Mesenchymal stem cell (in vitro differentiated cells and primary cell): ENCODE measurements around the gene PYGM.
"Not testable (repeated sequence)": the region's sequence is repeated elsewhere in the genome, so short reads cannot be mapped to it uniquely, and the experiment has no call there.

ENCODE experiments used
- DNase-seq: peaks from one replicate; pipeline ENCODE4 v3.0.0-alpha.2; 2013
- H2AFZ ChIP-seq: one replicate; pipeline ENCODE4 v1.6.1; 2013; ENCODE audit warnings: low read depth, mild to moderate bottlenecking, control low read depth, inconsistent platforms, low read length, moderate library complexity
- H2AK5ac ChIP-seq: 2 replicates; pipeline ENCODE4 v1.6.1; 2013; ENCODE audit warnings: low read length, moderate library complexity, mild to moderate bottlenecking, inconsistent platforms; ENCODE audit not compliant: severe bottlenecking
- H2BK120ac ChIP-seq: one replicate; pipeline ENCODE4 v1.6.1; 2013; ENCODE audit warnings: low read depth, mild to moderate bottlenecking, inconsistent platforms, low read length, moderate library complexity
- H2BK12ac ChIP-seq, 2 experiments: one replicate each; pipeline ENCODE4 v1.6.1; 2013; ENCODE audit warnings: inconsistent platforms in 2 of 2, low read length in 2 of 2, mild to moderate bottlenecking in 2 of 2, moderate library complexity in 2 of 2, control low read depth in 1 of 2
- H2BK15ac ChIP-seq: one replicate; pipeline ENCODE4 v1.6.1; 2013; ENCODE audit warnings: mild to moderate bottlenecking, low read depth, inconsistent platforms; ENCODE audit not compliant: poor library complexity, severe bottlenecking
- H2BK5ac ChIP-seq: 2 replicates; pipeline ENCODE4 v1.6.1; 2013; ENCODE audit warnings: low read depth, mild to moderate bottlenecking, low read length, control low read depth, inconsistent platforms; ENCODE audit not compliant: poor library complexity, severe bottlenecking
- H3K14ac ChIP-seq, 2 experiments: one replicate each; pipeline ENCODE4 v1.6.1; 2013; ENCODE audit warnings: inconsistent platforms in 2 of 2, low read length in 2 of 2, control low read depth in 1 of 2, mild to moderate bottlenecking in 1 of 2, moderate library complexity in 1 of 2
- H3K18ac ChIP-seq, 2 experiments: one replicate each; pipeline ENCODE4 v1.6.1; 2013; ENCODE audit warnings: inconsistent platforms in 2 of 2, low read length in 2 of 2, control low read depth in 1 of 2, low read depth in 1 of 2, mild to moderate bottlenecking in 1 of 2
- H3K23ac ChIP-seq, 2 experiments: one replicate each; pipeline ENCODE4 v1.6.1; 2013; ENCODE audit warnings: inconsistent platforms in 2 of 2, low read length in 2 of 2, mild to moderate bottlenecking in 2 of 2, moderate library complexity in 2 of 2, control low read depth in 1 of 2
- H3K27ac ChIP-seq: 2 replicates; pipeline ENCODE4 v1.5.1; 2013; ENCODE audit warnings: mild to moderate bottlenecking, moderate library complexity, low read length, control low read depth, inconsistent platforms; ENCODE audit not compliant: poor library complexity, severe bottlenecking
- H3K27me3 ChIP-seq, 2 experiments: 2 replicates each; pipeline versions ENCODE4 v1.6.1 to v1.7.0; 2013; ENCODE audit warnings: low read length in 2 of 2, mild to moderate bottlenecking in 2 of 2, moderate library complexity in 2 of 2, control low read depth in 1 of 2, inconsistent platforms in 1 of 2; ENCODE audit not compliant: control insufficient read depth in 1 of 2, insufficient read depth in 1 of 2
- H3K36me3 ChIP-seq, 2 experiments: 2 replicates each; pipeline versions ENCODE4 v1.6.1 to v1.7.0; 2013; ENCODE audit warnings: low read length in 2 of 2, control low read depth in 1 of 2, inconsistent platforms in 1 of 2, low read depth in 1 of 2, mild to moderate bottlenecking in 1 of 2; ENCODE audit not compliant: insufficient read depth in 2 of 2, control insufficient read depth in 1 of 2
- H3K4ac ChIP-seq, 2 experiments: one replicate each; pipeline ENCODE4 v1.6.1; 2013; ENCODE audit warnings: inconsistent platforms in 2 of 2, low read length in 2 of 2, mild to moderate bottlenecking in 2 of 2, moderate library complexity in 2 of 2, control low read depth in 1 of 2, low read depth in 1 of 2
- H3K4me1 ChIP-seq: 2 replicates; pipeline ENCODE4 v1.6.1; 2013; ENCODE audit warnings: low read depth, low read length, control low read depth; ENCODE audit not compliant: control insufficient read depth, insufficient read depth
- H3K4me2 ChIP-seq: 2 replicates; pipeline ENCODE4 v1.6.1; 2013; ENCODE audit warnings: low read length, mild to moderate bottlenecking, inconsistent platforms; ENCODE audit not compliant: poor library complexity, severe bottlenecking
- H3K4me3 ChIP-seq, 2 experiments: 2 replicates each; pipeline versions ENCODE4 v1.5.1 to v1.7.0; 2013; ENCODE audit warnings: low read length in 2 of 2, mild to moderate bottlenecking in 2 of 2, control low read depth in 1 of 2, low read depth in 1 of 2; ENCODE audit not compliant: insufficient read depth in 1 of 2
- H3K79me1 ChIP-seq: replicated peaks from 2 replicates; pipeline ENCODE4 v1.6.1; 2013; ENCODE audit warnings: mild to moderate bottlenecking, control low read depth, low read length, inconsistent platforms; ENCODE audit not compliant: poor library complexity, severe bottlenecking
- H3K9ac ChIP-seq: 2 replicates; pipeline ENCODE4 v1.7.0; 2013; ENCODE audit warnings: mild to moderate bottlenecking, low read length, moderate library complexity
- H3K9me3 ChIP-seq: 2 replicates; pipeline ENCODE4 v1.7.0; 2013; ENCODE audit warnings: mild to moderate bottlenecking, low read length; ENCODE audit not compliant: control insufficient read depth
- H4K8ac ChIP-seq: one replicate; pipeline ENCODE4 v1.6.1; 2013; ENCODE audit warnings: inconsistent platforms, mild to moderate bottlenecking, low read length, moderate library complexity
- H4K91ac ChIP-seq: one replicate; pipeline ENCODE4 v1.6.1; 2013; ENCODE audit warnings: mild to moderate bottlenecking, low read length, inconsistent platforms
- WGBS: methylation state at CpG from one replicate; pipeline ENCODE4 v1.1.7; 2013; ENCODE audit warnings: mixed read lengths; 5-methylcytosine and 5-hydroxymethylcytosine counted together

PYGM gene

GRCh38 chr11:64710418-64711137 lies 49.2 kb downstream of the PYGM start:
- Histone ChIP-seq H3K79me1 (no peaks in the 10 kb centered on the region), H3K4me1 (peaks cover 17% of the 10 kb centered on the region), H3K27ac (no peak overlapping the region), H4K91ac (no peak overlapping the region), H2BK5ac (no peak overlapping the region), H3K36me3 (no peaks in the 10 kb centered on the region), H3K27me3 (peaks cover 46 to 77% of the 10 kb centered on the region in 2 experiments), H2AK5ac (no peak overlapping the region), H2BK120ac (no peak overlapping the region), H3K9ac (no peak overlapping the region), H3K14ac (no peak overlapping the region), H3K23ac (no peak overlapping the region), H2AFZ (no peak overlapping the region), H3K4ac (no peak overlapping the region), H3K4me3 (no peak overlapping the region), H2BK15ac (no peak overlapping the region), H3K4me2 (no peak overlapping the region), H4K8ac (no peak overlapping the region), H3K18ac (no peak overlapping the region), H2BK12ac (no peak overlapping the region), H3K9me3 (no peaks in the 10 kb centered on the region)
- WGBS, result 55% methylated on average over 10 of the region's 13 CpGs
- no peak for DNase-seq

DNA sequence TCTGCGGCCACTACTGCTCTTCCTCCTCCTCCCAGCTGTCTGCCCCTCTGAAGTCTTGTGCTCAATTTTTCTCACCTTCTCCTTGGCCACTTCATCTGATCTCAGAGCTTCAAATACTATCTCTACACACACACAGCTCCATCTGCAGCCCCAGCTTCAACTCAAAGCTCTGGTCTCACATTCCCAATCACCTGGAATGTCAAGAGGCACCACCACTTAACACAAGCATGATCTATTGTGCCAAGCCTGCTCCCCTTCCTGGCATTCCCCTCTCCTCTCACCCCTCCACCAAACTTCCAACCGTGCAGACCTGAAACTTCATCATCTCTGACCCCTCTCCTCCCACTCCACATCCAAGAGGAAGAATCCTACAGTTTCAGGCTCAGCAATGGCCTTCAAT lies 54.3 kb downstream of the PYGM start:
- no peak overlapping the region for H3K27ac ChIP-seq
- no peaks in the 10 kb centered on the region for H3K36me3 ChIP-seq
- H3K4me2 ChIP-seq, result no peak overlapping the region
- H3K9me3 ChIP-seq, result no peaks in the 10 kb centered on the region
- 54% methylated on average over 2 of the region's 2 CpGs for WGBS
- no peak overlapping the region for H3K4me3 ChIP-seq
- no peak overlapping the region for H2BK12ac ChIP-seq
- H4K8ac ChIP-seq, result no peak overlapping the region
- DNase-seq, result no peak
- no peaks in the 10 kb centered on the region for H3K79me1 ChIP-seq
- no peak overlapping the region for H2BK15ac ChIP-seq
- H3K4ac ChIP-seq, result no peak overlapping the region
- no peak overlapping the region for H2BK5ac ChIP-seq
- no peak overlapping the region for H3K9ac ChIP-seq
- H3K14ac ChIP-seq, result peak overlapping the region in 1 of 2 experiments; percentile 41
- H2BK120ac ChIP-seq, result no peak overlapping the region
- no peak overlapping the region for H3K23ac ChIP-seq
- no peak overlapping the region for H2AFZ ChIP-seq
- no peak overlapping the region for H2AK5ac ChIP-seq
- H3K4me1 ChIP-seq, result no peaks in the 10 kb centered on the region
- peak overlapping the region in 1 of 2 experiments; percentile 21 for H3K18ac ChIP-seq
- H4K91ac ChIP-seq, result no peak overlapping the region
- peaks cover 40 to 66% of the 10 kb centered on the region in 2 experiments for H3K27me3 ChIP-seq

DNA sequence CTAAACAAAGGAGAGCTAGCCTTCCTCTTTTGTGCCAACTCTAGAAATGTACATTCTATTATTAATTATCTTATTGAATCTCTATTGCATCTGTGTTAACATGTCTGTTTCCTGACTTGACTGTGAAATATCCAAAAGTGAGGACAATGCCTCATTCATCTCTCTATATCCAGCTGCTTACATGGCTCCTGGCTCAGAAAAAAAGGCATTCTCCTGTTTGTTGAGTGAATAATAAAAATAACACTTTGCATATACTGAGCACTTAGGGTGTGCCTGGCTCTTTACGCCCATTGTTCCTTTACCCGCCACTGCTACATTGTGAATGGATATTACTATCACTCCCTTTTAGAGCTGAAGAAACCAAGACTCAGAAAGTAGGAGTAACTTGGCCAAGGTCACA lies 56.7 kb downstream of the PYGM start:
- H3K9me3 ChIP-seq, result no peaks in the 10 kb centered on the region
- H3K4me1 ChIP-seq, result no peaks in the 10 kb centered on the region
- H2AFZ ChIP-seq, result no peak overlapping the region
- no peak overlapping the region for H3K27ac ChIP-seq
- H3K14ac ChIP-seq, result no peak overlapping the region
- 96% methylated on average over 2 of the region's 2 CpGs for WGBS
- H2BK12ac ChIP-seq, result no peak overlapping the region
- H2AK5ac ChIP-seq, result no peak overlapping the region
- H3K27me3 ChIP-seq, result peaks cover 51 to 58% of the 10 kb centered on the region in 2 experiments
- H4K91ac ChIP-seq, result no peak overlapping the region
- no peak overlapping the region for H3K23ac ChIP-seq
- H3K9ac ChIP-seq, result no peak overlapping the region
- no peak overlapping the region for H3K4me3 ChIP-seq
- H3K18ac ChIP-seq, result no peak overlapping the region
- H3K4me2 ChIP-seq, result no peak overlapping the region
- H3K79me1 ChIP-seq, result no peaks in the 10 kb centered on the region
- no peak overlapping the region for H2BK120ac ChIP-seq
- H2BK15ac ChIP-seq, result no peak overlapping the region
- H2BK5ac ChIP-seq, result no peak overlapping the region
- DNase-seq, result no peak
- H3K4ac ChIP-seq, result no peak overlapping the region
- H3K36me3 ChIP-seq, result no peaks in the 10 kb centered on the region
- H4K8ac ChIP-seq, result no peak overlapping the region

GRCh38 chr11:64701956-64702355 lies 57.8 kb downstream of the PYGM start:
- H3K27ac ChIP-seq, DNase-seq, H2BK5ac ChIP-seq, H3K4me3 ChIP-seq, H4K91ac ChIP-seq, H3K9me3 ChIP-seq, H2AFZ ChIP-seq, H3K4me1 ChIP-seq, H3K4me2 ChIP-seq, H2BK15ac ChIP-seq, H4K8ac ChIP-seq, H3K14ac ChIP-seq, H2AK5ac ChIP-seq, H3K18ac ChIP-seq, H3K4ac ChIP-seq, H3K36me3 ChIP-seq, H3K23ac ChIP-seq, H3K79me1 ChIP-seq, H3K9ac ChIP-seq, H2BK12ac ChIP-seq, H2BK120ac ChIP-seq: not testable (repeated sequence)
- WGBS, result 92% methylated on average over 15 of the region's 29 CpGs
- peaks cover 61 to 66% of the 10 kb centered on the region in 2 experiments for H3K27me3 ChIP-seq
